DOHH2 (cell line): ENCODE measurements around the gene MRM1.

ENCODE experiments used
- EZH2phosphoT487 ChIP-seq: fragments of 200-600 bp; sonication (generic); IDR thresholded peaks from 2 replicates; pipeline ENCODE4 v1.6.1; 2017; ENCODE audit warnings: borderline replicate concordance, mild to moderate bottlenecking, antibody characterized with exemption, low read length, moderate library complexity, mixed read lengths
- TF ChIP-seq, protein P1 (sequence below): fragments of 200-600 bp; sonication (generic); IDR thresholded peaks from one replicate; pipeline ENCODE4 v1.5.1; 2014; ENCODE audit warnings: antibody characterized with exemption, mild to moderate bottlenecking, low read depth, low read length; ENCODE audit not compliant: poor library complexity, severe bottlenecking

- TF ChIP-seq, protein P1, sequence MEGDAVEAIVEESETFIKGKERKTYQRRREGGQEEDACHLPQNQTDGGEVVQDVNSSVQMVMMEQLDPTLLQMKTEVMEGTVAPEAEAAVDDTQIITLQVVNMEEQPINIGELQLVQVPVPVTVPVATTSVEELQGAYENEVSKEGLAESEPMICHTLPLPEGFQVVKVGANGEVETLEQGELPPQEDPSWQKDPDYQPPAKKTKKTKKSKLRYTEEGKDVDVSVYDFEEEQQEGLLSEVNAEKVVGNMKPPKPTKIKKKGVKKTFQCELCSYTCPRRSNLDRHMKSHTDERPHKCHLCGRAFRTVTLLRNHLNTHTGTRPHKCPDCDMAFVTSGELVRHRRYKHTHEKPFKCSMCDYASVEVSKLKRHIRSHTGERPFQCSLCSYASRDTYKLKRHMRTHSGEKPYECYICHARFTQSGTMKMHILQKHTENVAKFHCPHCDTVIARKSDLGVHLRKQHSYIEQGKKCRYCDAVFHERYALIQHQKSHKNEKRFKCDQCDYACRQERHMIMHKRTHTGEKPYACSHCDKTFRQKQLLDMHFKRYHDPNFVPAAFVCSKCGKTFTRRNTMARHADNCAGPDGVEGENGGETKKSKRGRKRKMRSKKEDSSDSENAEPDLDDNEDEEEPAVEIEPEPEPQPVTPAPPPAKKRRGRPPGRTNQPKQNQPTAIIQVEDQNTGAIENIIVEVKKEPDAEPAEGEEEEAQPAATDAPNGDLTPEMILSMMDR = peak; percentile 55
- no peak for TF ChIP-seq EZH2phosphoT487
These were observed 7.6 kb downstream of the MRM1 start for GRCh38 chr17:36608794-36609497.
